GM10266 (cell line): ENCODE measurements around the gene GRB7.
"Not testable (repeated sequence)": the region's sequence is repeated elsewhere in the genome, so short reads cannot be mapped to it uniquely, and the experiment has no call there.

Experiments used
- DNase-seq: peaks from one replicate; pipeline ENCODE4 v3.0.0; 2012; ENCODE audit errors: extremely low spot score
- CTCF ChIP-seq: IDR thresholded peaks from 2 replicates; pipeline ENCODE4 v1.5.1; 2012; ENCODE audit warnings: mild to moderate bottlenecking, low read depth; ENCODE audit not compliant: control insufficient read depth, insufficient read depth; ENCODE audit errors: missing control alignments

The GRB7 gene

GRCh38 chr17:39704821-39705551 is 32.8 kb upstream of the GRB7 start:
- DNase-seq = no peak
- no peak for TF ChIP-seq CTCF

GRCh38 chr17:39705786-39706348 is 31.9 kb upstream of the GRB7 start:
- no peak for TF ChIP-seq CTCF
- DNase-seq = no peak

- no peak for DNase-seq
- no peak for TF ChIP-seq CTCF
These were observed 31.4 kb upstream of the GRB7 start for GRCh38 chr17:39706383-39706782.

- no peak for DNase-seq
- TF ChIP-seq CTCF = no peak
These were observed 30.8 kb upstream of the GRB7 start for GRCh38 chr17:39706921-39707337.

- no peak for TF ChIP-seq CTCF
- no peak for DNase-seq
These were observed 28.3 kb upstream of the GRB7 start for GRCh38 chr17:39709319-39709997.

GRCh38 chr17:39709998-39710964 is 27.5 kb upstream of the GRB7 start:
- no peak for TF ChIP-seq CTCF
- DNase-seq = no peak

GRCh38 chr17:39711071-39711470 is 26.7 kb upstream of the GRB7 start:
- not testable (repeated sequence) for DNase-seq
